GM21786 (cell line): ENCODE measurements around the gene THAP2.
A peak's percentile ranks its signal among the peaks of the same experiment; 100 is the strongest.
"Not testable (repeated sequence)": the region's sequence is repeated elsewhere in the genome, so short reads cannot be mapped to it uniquely, and the experiment has no call there.

Experiments
- ATAC-seq: cut with Tn5 transposase; IDR thresholded peaks from one replicate; pipeline ENCODE4 v1.9.1; 2021; ENCODE audit not compliant: unreplicated experiment

THAP2 gene

DNA sequence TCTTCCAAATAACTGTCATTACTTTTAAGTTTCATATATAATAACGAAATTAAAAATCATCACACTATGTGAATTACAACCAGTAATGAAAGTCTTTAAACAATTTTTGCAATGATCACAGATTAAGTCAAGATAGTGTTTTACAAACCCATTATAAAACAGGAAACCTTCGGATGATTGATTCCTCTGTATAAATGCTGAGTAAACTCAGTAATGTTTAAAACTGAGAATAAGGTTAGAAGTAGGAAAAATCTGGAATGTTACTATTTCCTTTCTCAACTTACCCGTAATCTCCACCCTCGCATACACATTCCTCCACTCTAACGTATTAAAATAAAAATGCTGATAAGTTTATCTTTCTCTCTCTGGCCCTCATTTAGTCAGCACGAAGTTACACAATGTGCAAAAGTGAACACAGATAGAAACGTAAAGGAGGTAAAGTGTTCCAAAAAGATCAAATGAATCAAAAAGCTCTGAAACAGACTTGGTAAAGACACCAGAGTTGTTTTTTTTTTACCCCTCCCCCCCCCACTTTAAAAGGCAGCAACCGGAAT lies 2.0 kb upstream of the THAP2 start:
- ATAC-seq, result no peak

DNA sequence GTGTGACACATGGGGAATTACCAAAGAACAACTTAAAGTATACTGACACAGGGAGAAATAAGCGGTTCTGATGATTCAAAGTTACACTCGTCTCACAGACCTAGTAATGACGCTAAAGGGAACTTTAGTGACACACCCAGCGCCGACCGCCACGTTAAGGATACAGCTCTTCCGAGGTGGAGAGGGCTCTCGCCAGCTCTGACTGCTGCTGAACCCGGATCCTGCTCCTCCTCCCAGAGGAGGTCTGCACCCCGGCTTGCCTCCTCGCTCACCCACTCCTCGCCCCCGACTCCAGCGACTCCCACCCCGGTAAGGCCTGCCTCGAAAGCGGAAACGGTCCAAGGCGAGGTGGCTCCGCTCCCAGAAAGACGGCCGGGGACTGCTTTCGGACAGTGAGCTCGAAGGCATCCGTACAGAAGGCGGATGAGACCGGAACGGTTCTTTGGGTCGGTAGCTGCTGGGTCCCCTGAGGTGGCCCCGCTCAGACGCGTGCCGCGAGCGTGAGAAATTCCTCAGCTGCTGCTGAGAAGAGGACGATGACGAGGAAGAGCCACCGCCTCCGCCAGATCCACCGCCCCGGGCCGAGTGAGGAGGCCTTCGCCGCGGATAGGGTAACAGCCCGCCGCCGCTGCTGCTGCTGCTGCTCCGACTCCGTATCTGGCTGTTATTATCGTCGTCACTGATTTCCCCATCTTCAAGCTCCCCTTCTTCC lies 1.1 kb upstream of the THAP2 start:
- peak; percentile 15 for ATAC-seq

DNA sequence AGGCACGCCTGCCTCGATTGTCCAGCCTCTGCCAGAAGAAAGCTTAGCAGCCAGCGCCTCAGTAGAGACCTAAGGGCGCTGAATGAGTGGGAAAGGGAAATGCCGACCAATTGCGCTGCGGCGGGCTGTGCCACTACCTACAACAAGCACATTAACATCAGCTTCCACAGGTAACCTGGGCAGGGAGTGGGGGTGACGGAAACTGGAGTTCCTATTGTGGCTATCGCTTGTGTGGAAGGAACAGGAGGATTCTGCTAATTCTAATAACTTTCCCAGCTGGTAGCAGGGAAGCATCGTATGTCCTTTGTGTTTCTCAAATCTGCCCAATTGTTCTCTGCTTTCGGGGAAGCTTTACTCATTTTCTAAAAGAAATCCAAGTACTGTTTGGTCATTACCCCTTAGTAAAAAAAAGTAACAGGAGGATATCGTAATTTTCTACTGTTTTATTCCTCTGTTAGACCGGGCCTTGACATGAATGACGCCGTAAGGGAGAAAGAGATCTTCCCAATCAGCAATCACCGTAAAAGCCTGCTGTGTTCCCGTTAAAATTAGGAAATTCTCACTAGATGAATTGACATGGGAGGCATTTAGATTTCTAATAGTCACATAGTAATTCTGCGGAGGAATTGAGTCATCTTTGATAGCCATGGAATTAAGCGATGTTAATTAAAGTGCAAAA lies 449 bp downstream of the THAP2 start:
- peak; percentile 8 for ATAC-seq

DNA sequence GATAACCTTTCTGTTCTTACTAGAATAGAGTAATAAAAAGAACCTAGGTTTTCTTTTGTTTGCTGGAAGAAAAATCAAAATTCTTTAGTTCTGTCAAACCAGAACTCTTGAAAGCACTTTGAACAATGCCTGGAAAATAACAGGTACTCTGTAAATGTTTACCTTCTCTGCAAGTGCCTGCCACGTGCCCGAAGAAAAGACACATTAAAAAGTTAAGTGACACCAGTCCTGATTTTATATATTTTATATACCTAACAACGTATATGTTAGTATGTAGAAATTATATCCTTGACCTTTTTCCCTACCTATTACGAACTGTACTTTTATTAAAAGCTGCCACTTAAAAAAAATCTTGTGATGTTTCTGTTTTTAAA lies 976 bp downstream of the THAP2 start:
- no peak for ATAC-seq

DNA sequence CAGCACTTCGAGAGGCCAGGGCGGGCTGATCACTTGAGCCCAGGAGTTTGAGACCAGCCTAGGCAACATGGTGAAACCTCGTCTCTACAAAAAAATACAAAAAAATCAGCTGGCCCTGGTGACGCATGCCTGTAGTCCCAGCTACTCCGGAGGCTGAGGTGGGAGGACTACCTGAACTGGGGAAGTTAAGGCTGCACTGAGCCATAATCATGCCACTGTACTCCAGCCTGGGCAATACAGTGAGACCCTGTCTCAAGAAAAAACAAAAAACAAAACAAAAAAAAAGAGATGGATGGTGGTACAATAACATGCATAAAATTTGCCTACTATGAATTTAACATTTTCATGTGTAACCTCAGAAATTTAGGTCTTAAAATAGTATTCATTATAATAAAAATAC lies 2.2 kb downstream of the THAP2 start:
- no peak for ATAC-seq

DNA sequence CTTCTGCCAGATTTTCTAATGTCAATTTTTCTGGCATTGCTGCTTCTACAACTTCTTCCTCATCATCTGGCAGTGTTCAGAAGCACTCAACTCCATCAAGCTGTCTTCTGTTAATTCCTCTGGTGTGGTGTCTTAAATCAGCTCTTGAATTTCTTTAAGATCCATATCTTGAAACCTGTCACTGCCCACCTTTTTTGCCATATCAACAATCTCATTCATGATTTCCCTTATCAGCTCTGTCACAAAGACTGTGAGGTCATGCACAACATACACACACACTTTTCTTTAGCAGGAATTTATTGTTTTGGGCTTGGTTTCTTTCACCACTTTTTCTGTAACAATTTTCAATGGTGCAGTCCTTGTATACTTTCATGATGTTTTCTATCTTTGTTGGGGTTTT lies 7.2 kb downstream of the THAP2 start:
- ATAC-seq, result no peak

DNA sequence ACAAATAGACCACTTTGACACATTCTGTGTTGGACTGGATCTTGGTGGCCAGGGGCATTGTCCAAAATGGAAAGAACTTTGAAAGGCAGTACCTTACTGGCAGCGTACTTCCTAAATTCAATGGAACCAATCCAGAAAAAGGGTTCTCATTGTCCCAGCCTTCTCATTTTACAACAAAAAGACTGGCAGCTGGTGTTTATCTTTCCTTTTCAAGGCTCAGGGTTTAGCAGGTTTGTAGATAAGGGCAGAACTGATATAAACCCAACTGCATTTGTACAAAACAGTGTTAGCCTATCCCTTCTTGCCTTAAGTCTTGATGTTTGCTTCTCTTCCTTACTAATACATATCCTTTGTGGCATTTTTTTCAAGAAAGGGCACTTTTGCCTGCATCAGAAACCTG lies 7.7 kb downstream of the THAP2 start:
- ATAC-seq, result no peak

DNA sequence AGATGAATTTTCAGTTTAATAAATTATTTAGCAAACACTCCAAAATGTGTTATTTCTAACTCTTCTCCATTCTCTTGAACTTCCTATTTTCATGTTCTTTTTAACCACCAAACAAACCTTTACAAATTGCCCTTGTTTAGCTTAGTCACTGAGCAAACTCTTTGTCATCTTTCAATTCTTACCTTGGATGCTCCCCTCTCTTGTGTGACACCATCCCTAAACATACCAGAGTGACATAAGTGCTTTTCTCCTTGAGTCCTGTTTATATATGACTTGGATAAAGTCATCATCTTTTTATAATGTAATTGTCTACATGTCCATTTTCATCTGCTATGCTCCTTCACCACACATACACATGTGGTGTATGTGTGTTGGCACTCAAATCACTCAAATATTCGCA lies 18.4 kb downstream of the THAP2 start:
- no peak for ATAC-seq

DNA sequence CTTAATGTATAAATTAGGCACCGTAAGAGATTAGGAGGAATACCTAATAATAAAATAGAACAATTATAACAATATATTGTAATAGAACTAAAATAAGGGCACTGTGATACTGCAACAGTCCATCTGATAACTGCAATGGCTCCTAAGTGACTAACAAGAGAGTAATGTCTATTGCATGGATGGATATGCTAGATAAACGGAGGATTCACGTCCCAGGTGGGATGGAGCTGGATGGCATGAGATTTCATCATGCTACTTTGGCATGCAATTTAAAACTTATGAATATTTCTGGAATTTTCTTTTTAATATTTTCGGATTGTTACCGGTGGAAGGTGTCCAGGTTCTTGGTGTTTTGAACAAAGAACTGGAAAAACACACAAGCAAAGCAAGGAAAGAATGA lies 19.5 kb downstream of the THAP2 start:
- no peak for ATAC-seq

DNA sequence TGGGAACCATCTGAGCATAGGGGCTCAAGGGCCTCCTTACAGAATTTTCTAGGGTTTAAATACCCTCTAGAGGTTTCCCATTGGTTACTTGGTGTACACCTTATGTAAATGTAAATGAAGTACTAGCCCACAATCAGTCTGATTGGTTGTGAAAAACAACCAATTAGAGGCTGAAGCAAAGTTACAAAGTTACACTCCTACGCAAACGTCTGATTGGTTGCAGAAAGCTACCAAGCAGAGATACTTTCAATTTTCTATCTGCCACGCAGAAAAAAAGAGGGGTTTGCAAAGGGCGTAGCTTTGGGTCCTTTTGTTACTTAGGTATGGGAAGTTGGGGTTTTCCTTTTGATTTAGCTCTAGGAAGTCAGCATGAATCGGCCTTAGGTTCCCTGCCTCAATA lies 20.0 kb downstream of the THAP2 start:
- ATAC-seq, result no peak

DNA sequence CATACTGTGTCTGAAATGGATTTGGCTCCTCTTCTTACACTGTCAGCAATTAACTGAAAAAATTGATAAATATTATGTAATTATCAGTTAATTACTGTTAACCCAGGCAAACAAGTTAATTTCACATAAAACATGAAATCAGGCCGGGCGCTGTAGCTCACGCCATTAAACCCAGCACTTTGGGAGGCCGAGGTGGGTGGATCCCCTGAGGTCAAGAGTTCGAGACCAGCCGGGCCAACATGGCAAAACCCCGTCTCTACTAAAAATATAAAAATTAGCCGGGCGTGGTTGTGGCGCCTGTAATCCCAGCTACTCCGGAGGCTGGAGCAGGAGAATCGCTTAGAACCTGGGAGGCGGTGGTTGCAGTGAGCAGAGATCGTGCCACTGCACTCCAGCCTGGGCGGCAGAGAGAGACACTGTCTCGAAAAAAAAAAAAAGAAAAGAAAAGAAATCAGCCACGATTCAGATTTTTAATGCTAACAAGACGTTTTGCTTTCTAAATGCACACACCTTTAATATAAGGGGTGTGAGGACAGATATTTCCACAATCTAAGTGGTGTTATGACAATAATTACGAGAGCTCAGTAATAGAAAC lies 21.3 kb downstream of the THAP2 start:
- ATAC-seq, result no peak

DNA sequence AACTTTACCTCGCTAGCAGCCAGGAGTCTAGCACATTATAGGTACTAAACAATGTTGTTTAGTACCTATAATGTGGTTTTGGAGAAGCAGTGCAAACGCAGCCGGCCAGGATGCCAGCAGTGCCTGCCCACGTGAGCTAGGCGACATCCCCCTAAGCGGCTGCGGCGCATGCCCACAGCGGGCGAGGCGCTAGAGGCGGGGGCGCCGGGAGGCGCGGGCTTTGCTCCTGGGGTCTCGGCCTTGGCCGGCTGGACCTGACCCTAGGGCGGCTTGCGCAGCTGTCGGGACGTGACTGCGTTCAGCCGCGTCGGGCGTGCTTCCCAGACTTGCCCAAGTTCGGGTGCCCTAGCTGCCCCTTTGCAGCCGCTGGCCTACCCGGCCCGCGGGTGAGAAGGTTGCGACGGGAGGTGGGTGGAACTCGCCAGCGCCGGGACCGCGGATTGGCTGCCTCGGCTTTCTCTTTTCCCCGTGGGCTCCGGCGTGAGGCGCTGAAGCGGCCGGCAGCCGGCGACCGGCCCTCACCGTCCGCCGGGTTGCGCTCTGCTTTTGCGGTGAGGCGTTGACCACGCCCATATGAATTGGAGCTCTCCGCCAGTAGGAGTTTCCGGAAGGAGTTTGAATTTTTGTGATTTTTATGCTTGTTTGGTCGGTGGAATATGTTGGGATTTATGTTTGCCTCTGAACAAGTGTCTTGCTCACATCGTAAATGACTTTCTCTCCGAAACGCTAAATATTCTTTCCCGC lies 22.0 kb downstream of the THAP2 start, which contains the start of gene TMEM19:
TMEM19 (plus strand) TSS at position 169 of the 744 bp plus-strand sequence. CDS start 599 bp downstream, outside the sequence.
- ATAC-seq, result peak; percentile 85

DNA sequence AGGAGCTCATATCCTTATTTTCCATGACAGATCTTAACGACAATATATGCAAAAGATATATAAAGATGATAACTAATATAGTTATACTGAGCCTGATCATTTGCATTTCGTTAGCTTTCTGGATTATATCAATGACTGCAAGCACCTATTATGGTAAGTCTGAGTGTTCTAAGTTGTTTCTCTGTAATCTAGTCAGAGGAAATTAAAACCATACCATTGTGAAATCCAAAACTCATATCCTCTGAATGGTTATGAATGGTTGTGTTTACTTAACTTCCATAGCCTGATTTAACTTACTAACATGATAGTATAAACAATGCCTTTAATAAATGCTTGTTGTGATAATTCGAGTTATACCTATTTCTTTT lies 22.5 kb downstream of the THAP2 start:
- no peak for ATAC-seq

DNA sequence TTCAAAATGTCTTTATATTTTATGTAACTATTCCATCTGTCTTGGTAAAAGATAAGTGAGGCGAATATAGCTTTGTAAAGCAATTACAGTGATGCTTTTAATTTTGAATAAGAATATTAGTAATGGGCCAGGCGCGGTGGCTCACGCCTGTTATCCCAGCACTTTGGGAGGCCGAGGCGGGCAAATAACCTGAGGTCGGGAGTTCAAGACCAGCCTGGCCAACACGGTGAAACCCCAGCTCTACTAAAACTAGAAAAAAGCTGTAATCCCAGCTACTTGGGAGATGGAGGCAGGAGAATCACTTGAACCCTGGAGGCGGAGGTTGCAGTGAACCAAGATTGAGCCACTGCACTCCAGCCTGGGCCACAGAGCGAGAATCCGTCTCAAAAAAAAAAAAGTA lies 23.1 kb downstream of the THAP2 start:
- ATAC-seq, result not testable (repeated sequence)

DNA sequence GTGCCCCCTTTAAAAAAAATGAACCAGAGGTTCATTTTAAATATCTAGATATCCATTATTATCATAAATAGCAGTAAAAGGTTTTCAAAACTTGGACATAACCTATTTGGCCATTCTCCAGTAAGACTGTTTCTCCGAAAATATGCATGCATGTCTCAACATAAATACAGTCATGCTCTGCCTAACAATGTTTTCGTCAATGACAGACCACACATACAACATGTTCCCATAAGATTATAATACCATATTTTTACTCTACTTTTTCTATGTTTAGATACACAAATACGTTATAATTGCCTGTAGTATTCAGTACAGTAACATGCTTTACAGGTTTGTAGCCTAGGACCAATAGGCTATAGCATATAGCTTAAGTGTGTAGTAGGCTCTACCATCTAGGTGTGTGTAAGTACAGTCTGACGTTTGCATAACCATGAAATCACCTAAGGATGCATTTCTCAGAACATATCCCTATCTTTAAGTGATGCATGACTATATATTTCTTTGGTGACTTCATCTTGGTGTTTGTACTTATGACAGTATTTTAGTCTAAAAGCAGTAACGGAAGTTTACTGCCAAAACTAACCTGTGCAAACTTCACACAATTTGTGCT lies 25.0 kb downstream of the THAP2 start:
- ATAC-seq, result no peak

DNA sequence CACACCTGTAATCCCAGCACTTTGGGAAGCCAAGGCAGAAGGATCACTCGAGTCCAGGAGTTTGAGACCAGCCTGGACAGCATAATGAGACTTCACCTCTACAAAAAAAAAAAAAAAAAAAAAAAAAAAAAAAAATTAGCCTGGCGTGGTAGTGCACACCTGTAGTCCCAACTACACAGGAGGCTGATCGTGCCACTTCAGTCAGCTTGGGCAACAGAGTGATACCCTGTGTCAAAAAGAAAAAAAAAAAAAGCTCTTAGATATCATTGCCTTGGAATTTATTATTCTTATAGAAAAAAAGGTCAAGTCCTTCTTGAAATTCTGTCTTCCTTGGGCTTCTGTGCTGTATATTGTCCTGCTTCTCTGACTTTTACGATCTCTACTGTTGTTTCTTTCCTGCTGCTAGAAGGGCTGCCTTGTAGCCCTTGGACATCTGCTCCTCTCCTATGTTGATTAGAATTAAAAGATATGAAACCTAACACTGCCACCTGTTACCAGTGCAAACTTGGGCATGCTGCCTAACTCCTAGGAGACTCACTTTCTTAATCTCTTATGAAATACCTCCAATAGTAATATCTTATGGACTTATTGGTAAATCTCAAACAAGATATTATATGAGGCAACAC lies 27.5 kb downstream of the THAP2 start:
- no peak for ATAC-seq

DNA sequence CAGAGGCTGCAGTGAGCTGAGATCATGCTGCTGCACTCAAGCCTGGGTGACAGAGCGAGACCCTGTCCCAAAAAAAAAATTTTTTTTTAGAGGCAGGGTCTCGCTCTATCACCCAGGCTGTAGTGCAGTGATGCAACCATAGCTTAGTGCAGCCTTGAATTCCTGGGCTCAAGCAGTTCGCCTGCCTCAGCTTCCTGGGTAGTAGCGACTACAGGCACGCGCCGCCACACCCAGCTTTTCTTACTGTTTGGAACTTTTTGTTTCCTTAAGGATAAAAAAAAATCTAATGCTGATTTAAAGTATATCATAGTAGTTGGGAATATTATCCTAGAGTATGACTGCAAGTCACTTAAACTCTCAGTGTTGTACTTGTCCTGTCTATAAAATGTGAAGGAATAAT lies 29.0 kb downstream of the THAP2 start:
- no peak for ATAC-seq

DNA sequence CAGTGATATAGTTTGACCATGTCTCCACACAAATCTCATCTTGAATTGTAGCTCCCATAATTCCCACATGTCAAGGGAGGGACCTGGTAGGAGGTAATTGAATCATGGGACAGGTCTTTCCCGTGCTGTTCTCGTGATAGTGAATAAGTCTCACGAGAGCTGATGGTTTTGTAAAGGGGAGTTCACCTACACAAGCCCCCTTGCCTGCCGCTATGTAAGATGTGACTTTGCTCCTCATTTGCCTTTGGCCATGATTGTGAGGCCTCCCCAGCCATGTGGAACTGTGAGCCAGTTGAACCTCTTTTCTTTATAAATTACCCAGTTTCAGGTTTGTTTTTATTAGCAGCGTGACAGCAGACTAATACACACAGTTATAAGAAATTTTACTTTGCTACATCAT lies 29.6 kb downstream of the THAP2 start:
- ATAC-seq, result peak; percentile 5

DNA sequence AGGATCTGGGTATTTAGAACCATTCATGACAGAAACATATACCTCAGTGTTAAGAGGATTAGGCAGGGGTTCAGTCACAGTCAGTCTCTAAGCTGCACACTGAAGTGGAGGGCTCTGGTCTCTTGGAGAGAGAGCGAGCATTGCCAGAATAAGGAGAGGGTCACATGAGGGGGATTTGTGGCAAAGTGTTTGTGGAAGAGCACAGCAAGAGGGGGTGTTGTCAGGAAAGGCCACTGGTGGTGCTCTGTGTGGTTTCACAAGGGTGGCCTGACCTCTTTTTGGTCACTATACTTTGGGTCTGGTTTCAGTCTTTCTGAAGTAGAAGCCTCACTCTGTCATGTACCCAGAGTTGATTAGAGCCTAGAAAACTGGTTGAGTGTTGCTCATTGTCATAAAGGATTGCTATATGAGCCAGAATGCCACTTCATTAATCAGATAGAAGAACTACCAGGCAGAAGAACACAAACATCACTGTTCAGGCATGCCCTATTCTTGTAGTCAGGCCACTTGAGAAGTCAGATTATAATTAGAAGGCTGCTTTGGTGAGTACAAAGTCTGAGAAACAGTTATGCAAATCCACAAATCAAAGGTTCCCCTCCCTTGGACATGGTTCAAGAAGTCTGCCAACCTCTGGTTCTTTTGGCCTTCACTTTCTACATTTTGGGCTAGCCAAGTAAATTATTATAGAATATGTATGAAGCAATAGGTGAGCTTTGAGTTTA lies 30.2 kb downstream of the THAP2 start:
- ATAC-seq, result peak; percentile 85

DNA sequence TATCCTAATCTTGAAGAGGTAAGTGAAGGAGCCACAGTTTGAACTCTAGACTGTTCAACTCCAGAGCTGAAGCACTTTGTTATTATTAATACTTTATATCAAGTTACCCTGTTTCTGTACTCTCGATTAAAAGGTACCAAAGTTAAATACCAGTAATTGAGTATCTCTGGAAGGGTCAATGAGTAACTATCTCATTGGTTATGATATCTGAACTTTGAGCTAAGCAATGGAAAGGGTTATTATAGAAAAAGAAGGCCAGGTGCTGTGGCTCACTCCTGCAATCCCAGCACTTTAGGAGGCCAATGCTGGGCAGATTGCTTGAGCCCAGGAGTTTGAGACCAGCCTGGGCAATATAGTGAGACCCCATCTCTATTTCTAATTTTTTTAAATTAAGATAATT lies 31.7 kb downstream of the THAP2 start:
- no peak for ATAC-seq
